Measurements from ENCODE around the gene C7orf33. TPM values are rescaled to one million over a fixed set of nuclear protein-coding genes. Genes with fewer than 3 reads are reported as not detected.

C7orf33 gene
- polyA plus RNA-seq, 1 donor from 2014 or later = not detected

GRCh38 chr7:148611692-148612091 lies 21.1 kb downstream of the C7orf33 start:
- no peak overlapping the region for H2AFZ ChIP-seq (ENCODE audit: low read depth, low read length)
- no peaks in the 10 kb centered on the region for H3K9me3 ChIP-seq (ENCODE audit: low read length)
- no peaks in the 10 kb centered on the region for H3K79me2 ChIP-seq (replicated peaks; ENCODE audit: insufficient read depth, low read length)
- H3F3A ChIP-seq (ENCODE audit: insufficient read depth, low read length, poor library complexity, severe bottlenecking) = no peaks in the 10 kb centered on the region
- no peak overlapping the region for H3K4me2 ChIP-seq (ENCODE audit: low read length)
- H3K27me3 ChIP-seq (ENCODE audit: insufficient read depth, low read depth, low read length) = no peaks in the 10 kb centered on the region
- H3K4me3 ChIP-seq (ENCODE audit: low read length) = no peak overlapping the region
- no peaks in the 10 kb centered on the region for H4K20me1 ChIP-seq (ENCODE audit: insufficient read depth)
- TF ChIP-seq CTCF (IDR thresholded peaks at IDR 0.05; ENCODE audit: poor library complexity, severe bottlenecking) = no peak
- TF ChIP-seq REST (IDR thresholded peaks at IDR 0.05; ENCODE audit: borderline replicate concordance) = no peak
- no peak for TF ChIP-seq RAD21 (conservative IDR thresholded peaks at IDR 0.05)
- TF ChIP-seq EP300 (conservative IDR thresholded peaks at IDR 0.05; ENCODE audit: poor library complexity, severe bottlenecking) = no peak
- no peak for TF ChIP-seq SMC3 (conservative IDR thresholded peaks at IDR 0.05; ENCODE audit: poor library complexity)
- TF ChIP-seq EZH2 (IDR thresholded peaks at IDR 0.05; ENCODE audit: borderline replicate concordance, insufficient read depth, low read length, poor library complexity, severe bottlenecking) = no peak
- no peak for TF ChIP-seq POLR2AphosphoS5 (IDR thresholded peaks at IDR 0.05)
- TF ChIP-seq MXI1 (conservative IDR thresholded peaks at IDR 0.05; ENCODE audit: poor library complexity, severe bottlenecking) = no peak
- TF ChIP-seq TAF1 (IDR thresholded peaks at IDR 0.05; ENCODE audit: low read depth) = no peak
- no peak overlapping the region for H3K9ac ChIP-seq (ENCODE audit: low read length)
- H3K9me2 ChIP-seq (ENCODE audit: insufficient read depth, low read length) = no peaks in the 10 kb centered on the region
- no peaks in the 10 kb centered on the region for H3K36me3 ChIP-seq (ENCODE audit: insufficient read depth, low read length)
- H3K27ac ChIP-seq (ENCODE audit: low read length) = no peak overlapping the region

DNA sequence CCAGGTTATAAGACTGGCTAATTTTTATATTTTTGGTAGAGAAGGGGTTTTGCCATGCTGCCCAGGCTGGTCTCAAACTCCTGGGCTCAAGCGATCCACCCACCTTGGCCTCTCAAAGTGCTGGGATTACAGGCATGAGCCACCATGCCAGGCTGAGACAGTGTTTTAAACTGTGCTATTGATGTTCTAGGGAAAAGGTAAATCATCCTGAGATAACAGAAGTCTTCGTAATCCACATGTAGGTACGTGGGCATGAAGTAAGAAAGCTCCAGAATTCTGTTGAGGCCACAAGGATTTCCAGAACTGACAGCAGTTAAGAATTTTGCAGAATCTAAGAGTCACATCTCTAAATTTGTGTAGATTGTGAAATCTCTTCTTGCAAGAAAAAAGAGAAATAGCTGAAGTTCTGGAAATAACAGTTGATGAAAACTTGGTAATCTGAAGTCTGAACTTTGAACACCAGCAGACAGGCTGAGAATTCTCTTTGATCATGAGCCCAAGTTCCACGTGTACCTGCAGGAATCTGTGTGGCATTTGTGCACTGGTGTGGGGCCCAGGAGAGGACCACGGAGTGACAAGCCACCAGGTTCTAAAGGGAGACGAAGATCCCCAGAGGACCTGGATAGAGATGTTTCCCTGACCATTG lies 24.6 kb downstream of the C7orf33 start:
- H3K36me3 ChIP-seq (ENCODE audit: insufficient read depth, low read length) = no peaks in the 10 kb centered on the region
- no peaks in the 10 kb centered on the region for H3K79me2 ChIP-seq (replicated peaks; ENCODE audit: insufficient read depth, low read length)
- no peak overlapping the region for H2AFZ ChIP-seq (ENCODE audit: low read depth, low read length)
- no peak overlapping the region for H3K4me3 ChIP-seq (ENCODE audit: low read length)
- no peaks in the 10 kb centered on the region for H3F3A ChIP-seq (ENCODE audit: insufficient read depth, low read length, poor library complexity, severe bottlenecking)
- H4K20me1 ChIP-seq (ENCODE audit: insufficient read depth) = no peaks in the 10 kb centered on the region
- no peak overlapping the region for H3K9ac ChIP-seq (ENCODE audit: low read length)
- H3K27ac ChIP-seq (ENCODE audit: low read length) = no peak overlapping the region
- TF ChIP-seq RAD21 (conservative IDR thresholded peaks at IDR 0.05) (no peak), POLR2AphosphoS5 (IDR thresholded peaks at IDR 0.05) (no peak), REST (IDR thresholded peaks at IDR 0.05; ENCODE audit: borderline replicate concordance) (no peak), EZH2 (IDR thresholded peaks at IDR 0.05; ENCODE audit: borderline replicate concordance, insufficient read depth, low read length, poor library complexity, severe bottlenecking) (no peak), EP300 (conservative IDR thresholded peaks at IDR 0.05; ENCODE audit: poor library complexity, severe bottlenecking) (no peak), CTCF (IDR thresholded peaks at IDR 0.05; ENCODE audit: poor library complexity, severe bottlenecking) (no peak), SMC3 (conservative IDR thresholded peaks at IDR 0.05; ENCODE audit: poor library complexity) (no peak), MXI1 (conservative IDR thresholded peaks at IDR 0.05; ENCODE audit: poor library complexity, severe bottlenecking) (no peak), TAF1 (IDR thresholded peaks at IDR 0.05; ENCODE audit: low read depth) (no peak)
- H3K9me3 ChIP-seq (ENCODE audit: low read length) = no peaks in the 10 kb centered on the region
- H3K9me2 ChIP-seq (ENCODE audit: insufficient read depth, low read length) = no peaks in the 10 kb centered on the region
- H3K27me3 ChIP-seq (ENCODE audit: insufficient read depth, low read depth, low read length) = no peaks in the 10 kb centered on the region
- H3K4me2 ChIP-seq (ENCODE audit: low read length) = no peak overlapping the region

Data from neural cell (in vitro differentiated cells).